ENCODE data around the gene SPNS2.

SPNS2 gene

GRCh38 chr17:4547118-4547906 lies 48.6 kb downstream of the SPNS2 start:
- no peak for TF ChIP-seq CTCF (conservative IDR thresholded peaks at IDR 0.05)
- H3K27ac ChIP-seq, result no peak overlapping the region

GRCh38 chr17:4548061-4548461 lies 49.4 kb downstream of the SPNS2 start:
- H3K27ac ChIP-seq, result no peak overlapping the region
- no peak for TF ChIP-seq CTCF (conservative IDR thresholded peaks at IDR 0.05)

GRCh38 chr17:4548721-4549531 lies 50.2 kb downstream of the SPNS2 start:
- no peak for TF ChIP-seq CTCF (conservative IDR thresholded peaks at IDR 0.05)
- no peak overlapping the region for H3K27ac ChIP-seq

- H3K27ac ChIP-seq, result no peak overlapping the region
- TF ChIP-seq CTCF (conservative IDR thresholded peaks at IDR 0.05), result no peak
Observed at GRCh38 chr17:4549781-4550533, 51.3 kb downstream of the SPNS2 start.

GRCh38 chr17:4550534-4551039 lies 51.9 kb downstream of the SPNS2 start:
- H3K27ac ChIP-seq, result no peak overlapping the region
- TF ChIP-seq CTCF (conservative IDR thresholded peaks at IDR 0.05), result no peak

GRCh38 chr17:4551141-4551540 lies 52.5 kb downstream of the SPNS2 start:
- peak; percentile 39; the same call in 1 of the 2 replicates for TF ChIP-seq CTCF (conservative IDR thresholded peaks at IDR 0.05)
- H3K27ac ChIP-seq, result no peak overlapping the region

Data from VCaP (cell line).